Measurements from ENCODE around the gene BCL11B. TPM values are rescaled to one million over a fixed set of nuclear protein-coding genes. Genes with fewer than 3 reads are reported as not detected.
A peak's percentile ranks its signal among the peaks of the same experiment; 100 is the strongest.

BCL11B gene
- total and polyA plus RNA-seq, 2 of the 8 experiments (the other 6 are each of a cell fraction or from before 2014, with no cell fraction given), result 0.63 to 5.9 TPM

DNA sequence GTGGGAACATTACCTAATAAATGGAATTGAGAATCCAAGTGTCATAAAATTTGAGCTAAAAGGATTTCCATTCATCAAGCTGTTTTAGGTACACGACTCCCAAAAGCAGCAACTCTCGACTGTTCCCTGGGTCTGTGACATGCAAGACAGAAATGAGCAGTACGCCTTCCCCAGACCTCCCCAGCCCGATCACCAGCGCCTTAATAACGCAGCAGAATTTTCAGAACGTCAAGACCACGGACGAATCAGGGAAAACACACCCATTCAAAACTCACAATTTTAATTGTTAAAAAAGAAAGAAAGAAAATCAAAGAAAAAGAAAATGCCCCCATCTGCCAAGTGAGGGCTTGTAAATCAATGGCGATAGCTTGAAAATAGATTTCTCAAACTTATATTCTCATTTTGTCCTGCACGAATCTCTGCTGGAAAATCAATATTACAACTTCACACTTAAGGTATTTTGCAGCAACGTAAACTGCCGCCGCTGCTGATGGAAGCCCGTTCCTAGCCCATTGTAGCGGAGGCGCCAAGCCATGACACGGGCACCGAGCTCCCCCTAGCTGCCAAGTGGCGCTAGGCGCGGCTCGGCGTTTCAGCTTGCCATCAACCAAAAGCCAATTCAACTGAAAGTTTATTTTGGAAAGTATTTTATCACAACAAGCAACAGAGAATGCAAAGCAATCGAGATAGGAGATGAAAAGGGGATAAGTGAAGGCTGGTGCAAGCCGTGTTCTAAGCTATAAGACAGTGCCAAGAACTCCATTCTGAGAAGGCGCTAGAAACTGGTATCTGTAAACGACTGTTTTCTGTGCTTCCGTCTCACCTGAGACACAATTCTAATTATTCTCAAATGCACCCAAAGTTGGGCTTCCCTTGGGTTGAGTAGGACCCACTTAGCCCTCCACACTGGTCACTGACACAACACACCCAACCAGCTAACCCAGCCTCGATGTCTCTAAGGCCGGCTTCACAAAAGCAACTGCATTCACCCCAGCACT, 5.5 kb downstream of the BCL11B start:
- H2BK5ac ChIP-seq (ENCODE audit: low read depth, low read length), result no peak overlapping the region; the same call in 1 of the 2 replicates
- no peak overlapping the region for H2AFZ ChIP-seq (ENCODE audit: low read length)
- H3K18ac ChIP-seq (ENCODE audit: extremely low read depth, low read length), result no peak overlapping the region
- H2BK20ac ChIP-seq (ENCODE audit: low read length), result no peak overlapping the region; the same call in 1 of the 2 replicates
- H3K27ac ChIP-seq (ENCODE audit: low read depth, low read length), result no peak overlapping the region
- POLR2A ChIA-PET (ENCODE audit: partially characterized antibody), result interaction anchor here (1.0 to 3.4 kb wide), 3 partner anchors 10 to 78 kb away, joined by 3 to 17 read pairs (median 5); no protein-coding TSS in a partner anchor
- no peak overlapping the region for H3K23ac ChIP-seq (ENCODE audit: insufficient read length)
- 24% methylated on average over 31 of the region's 31 CpGs; no CpG with 5 or more reads in 1 of the 2 experiments for WGBS, 2 experiments (ENCODE audit: extremely low coverage in 1 of 2, insufficient coverage in 1 of 2, insufficient read length in 1 of 2, insufficient replicate concordance in 2 of 2, low coverage in 1 of 2, low lambda C conversion rate in 2 of 2, missing lambda C conversion rate in 1 of 2)
- H2BK120ac ChIP-seq (replicated peaks; ENCODE audit: low read depth, low read length), result peak overlapping the region; percentile 41
- peak overlapping the region; percentile 84; the same call in 1 of the 2 replicates for H2BK12ac ChIP-seq (ENCODE audit: low read depth, low read length)
- H3K56ac ChIP-seq (replicated peaks; ENCODE audit: insufficient read length, low read depth, low read length), result no peak overlapping the region
- H2BK15ac ChIP-seq (ENCODE audit: low read length), result no peak overlapping the region
- peak overlapping the region in 1 of 2 experiments; percentile 44; a peak in 3 of 4 replicates for H3K4me2 ChIP-seq (ENCODE audit: insufficient read depth in 1 of 2, low read depth in 2 of 2, low read length in 2 of 2)
- no peak overlapping the region for H3K9ac ChIP-seq (replicated peaks in 1 of 4; ENCODE audit: extremely low read depth in 1 of 4, low read depth in 3 of 4, low read length in 3 of 4)
- CTCF ChIA-PET (ENCODE audit: partially characterized antibody), result interaction anchor here (0.7 to 4.7 kb wide), 46 partner anchors 9 to 1130 kb away, joined by 3 to 45 read pairs (median 4); no protein-coding TSS in a partner anchor
- H3K4me3 ChIP-seq (ENCODE audit: extremely low read depth in 1 of 4, insufficient read depth in 2 of 4, low read depth in 3 of 4, low read length in 4 of 4), result peak overlapping the region in 3 of 4 experiments; percentile 3 to 42 (median 23); a peak in 2 of 8 replicates
- H3K27me3 ChIP-seq (replicated peaks in 1 of 4; ENCODE audit: control insufficient read depth in 3 of 4, extremely low read depth in 1 of 4, insufficient read depth in 3 of 4, low read length in 3 of 4), result peaks cover 0 to 7% (median 3%) of the 10 kb centered on the region in 4 experiments; a peak in 3 of 7 replicates
- H3K14ac ChIP-seq (ENCODE audit: insufficient read length), result no peak overlapping the region
- H4K8ac ChIP-seq (ENCODE audit: extremely low read depth, insufficient read depth, low read length), result peak overlapping the region; percentile 36; the same call in 1 of the 2 replicates
- H2AK5ac ChIP-seq (ENCODE audit: low read depth, low read length), result no peak overlapping the region
- no peak overlapping the region for H4K5ac ChIP-seq (ENCODE audit: insufficient read length, low read depth, low read length)
- H3K79me2 ChIP-seq (ENCODE audit: control insufficient read depth in 1 of 2, insufficient read depth in 2 of 2, low read length in 2 of 2), result peaks cover 0 to 74% of the 10 kb centered on the region in 2 experiments; a peak in 3 of 4 replicates
- peaks cover 6% of the 10 kb centered on the region; the same call in 1 of the 2 replicates for H3K79me1 ChIP-seq (ENCODE audit: low read depth, low read length)
- FAIRE-seq (peak; percentile 48), DNase-seq (ENCODE audit: low read depth in 1 of 2, low spot score in 2 of 2) (peak in 1 of 2 experiments; percentile 89)
- peaks cover 5% of the 10 kb centered on the region; the same call in 1 of the 2 replicates for H3K23me2 ChIP-seq (ENCODE audit: low read depth, low read length)
- peaks cover 27 to 36% (median 32%) of the 10 kb centered on the region in 4 experiments for H3K4me1 ChIP-seq (replicated peaks in 1 of 4; ENCODE audit: control insufficient read depth in 3 of 4, insufficient read depth in 4 of 4, low read length in 3 of 4)
- peak overlapping the region; percentile 50 for H3K4ac ChIP-seq (replicated peaks; ENCODE audit: insufficient read length, low read depth, low read length)
- peaks cover 0 to 2% of the 10 kb centered on the region in 2 experiments for H4K20me1 ChIP-seq (replicated peaks in 1 of 2; ENCODE audit: control insufficient read depth in 1 of 2, insufficient read depth in 2 of 2, low read length in 2 of 2)
- H4K91ac ChIP-seq (replicated peaks; ENCODE audit: insufficient read length, low read length), result peak overlapping the region; percentile 32
- H3K36me3 ChIP-seq (ENCODE audit: control insufficient read depth in 2 of 4, insufficient read depth in 4 of 4, low read length in 3 of 4), result no peaks in the 10 kb centered on the region
- H3K9me3 ChIP-seq (ENCODE audit: insufficient read depth in 2 of 2, low read depth in 1 of 2, low read length in 1 of 2), result no peaks in the 10 kb centered on the region
- no peak for TF ChIP-seq MAFK (IDR thresholded peaks at IDR 0.05; ENCODE audit: low read depth, low read length)
- no peak for TF ChIP-seq SAP30 (IDR thresholded peaks at IDR 0.05; ENCODE audit: insufficient read depth, insufficient replicate concordance, low read length)
- no peak for TF ChIP-seq TBP (IDR thresholded peaks at IDR 0.05; ENCODE audit: low read depth, low read length)
- TF ChIP-seq PHF8 (conservative IDR thresholded peaks at IDR 0.05; ENCODE audit: low read depth, low read length), result no peak
- TF ChIP-seq GABPA (IDR thresholded peaks at IDR 0.05; ENCODE audit: borderline replicate concordance, insufficient read depth, low read length), result no peak
- TF ChIP-seq SIN3A (conservative IDR thresholded peaks at IDR 0.05 in 1 of 2, IDR thresholded peaks at IDR 0.05 in 1 of 2; ENCODE audit: low read depth in 1 of 2, low read length in 2 of 2), result 0 out of 4 replicates have a peak, but pooled peaks of 1 of the 2 experiments have one; percentile 32
- 0 out of 2 replicates have a peak, but pooled peaks have one; percentile 28 for TF ChIP-seq YY1 (IDR thresholded peaks at IDR 0.05; ENCODE audit: low read depth, low read length)
- TF ChIP-seq BACH1 (IDR thresholded peaks at IDR 0.05; ENCODE audit: low read length), result no peak
- no peak for TF ChIP-seq ZNF274 (IDR thresholded peaks at IDR 0.05; ENCODE audit: borderline replicate concordance, extremely low read depth, low read length)

All from H1 (cell line).